CD14-positive monocyte (primary cell): ENCODE measurements around the gene PDE8B. TPM values are rescaled to one million over a fixed set of nuclear protein-coding genes. Genes with fewer than 3 reads are reported as not detected.

Source experiments
- DNase-seq, 3 donors: peaks; one replicate each; pipeline ENCODE4 v3.0.0-alpha.2; 2011 to 2022
- H2AFZ ChIP-seq: 2 replicates; pipeline ENCODE4 v1.6.0; 2012; ENCODE audit warnings: mild to moderate bottlenecking, low read depth, low read length, inconsistent platforms; ENCODE audit not compliant: insufficient read depth, poor library complexity, severe bottlenecking
- H3K27ac ChIP-seq, 2 donors: 1 replicate in 1 of 2; 2 replicates in 1 of 2; pipeline ENCODE4 v1.5.1; 2012 to 2013; ENCODE audit warnings: low read length in 2 of 2, control low read depth in 1 of 2, inconsistent platforms in 1 of 2, low read depth in 1 of 2, mild to moderate bottlenecking in 1 of 2
- H3K27me3 ChIP-seq, 2 donors: one replicate each; pipeline versions ENCODE4 v1.6.0 to v1.6.1; 2011 to 2013; ENCODE audit warnings: low read length in 2 of 2; ENCODE audit not compliant: control insufficient read depth in 2 of 2, insufficient read depth in 2 of 2
- H3K36me3 ChIP-seq, 2 donors: replicated peaks in 1 of 2; 1 replicate in 1 of 2; 2 replicates in 1 of 2; pipeline versions ENCODE4 v1.5.1 to v1.6.1; 2012 to 2013; ENCODE audit warnings: low read length in 2 of 2, control low read depth in 1 of 2, inconsistent platforms in 1 of 2, mild to moderate bottlenecking in 1 of 2; ENCODE audit not compliant: insufficient read depth in 2 of 2, control insufficient read depth in 1 of 2
- H3K4me1 ChIP-seq, 2 donors: 1 replicate in 1 of 2; 2 replicates in 1 of 2; pipeline versions ENCODE4 v1.5.1 to v1.6.1; 2012 to 2013; ENCODE audit warnings: low read length in 2 of 2, control low read depth in 1 of 2, inconsistent platforms in 1 of 2, mild to moderate bottlenecking in 1 of 2, moderate library complexity in 1 of 2; ENCODE audit not compliant: insufficient read depth in 2 of 2, control insufficient read depth in 1 of 2
- H3K4me2 ChIP-seq: replicated peaks from 2 replicates; pipeline ENCODE3; 2012; ENCODE audit warnings: low read length, moderate library complexity, mild to moderate bottlenecking; ENCODE audit not compliant: poor library complexity, severe bottlenecking; ENCODE audit errors: extremely low read depth
- H3K4me3 ChIP-seq, 3 experiments: fragments of 200-600 bp in 1 of 3; sonication (generic) in 1 of 3; replicated peaks in 1 of 3; 1 replicate in 2 of 3; 2 replicates in 1 of 3; pipeline ENCODE4 v1.5.1; 2011 to 2013; ENCODE audit warnings: low read length in 3 of 3, mild to moderate bottlenecking in 3 of 3, control low read depth in 2 of 3, low read depth in 2 of 3, inconsistent platforms in 1 of 3, moderate library complexity in 1 of 3
- H3K79me2 ChIP-seq: 2 replicates; pipeline ENCODE4 v1.6.0; 2012; ENCODE audit warnings: mild to moderate bottlenecking, control low read depth, inconsistent platforms, low read length, moderate library complexity; ENCODE audit not compliant: insufficient read depth
- H3K9ac ChIP-seq: 2 replicates; pipeline ENCODE4 v1.6.0; 2017; ENCODE audit warnings: low read length, mild to moderate bottlenecking; ENCODE audit not compliant: insufficient read depth, poor library complexity, severe bottlenecking
- H3K9me3 ChIP-seq, 2 donors: replicated peaks in 1 of 2; 1 replicate in 1 of 2; 2 replicates in 1 of 2; pipeline versions ENCODE4 v1.5.1 to v1.6.1; 2012 to 2013; ENCODE audit warnings: low read length in 2 of 2, control low read depth in 1 of 2; ENCODE audit not compliant: control insufficient read depth in 1 of 2, insufficient read depth in 1 of 2
- H4K20me1 ChIP-seq: 2 replicates; pipeline ENCODE4 v1.6.0; 2012; ENCODE audit warnings: mild to moderate bottlenecking, low read length, control low read depth, moderate library complexity; ENCODE audit not compliant: insufficient read depth
- H3K27ac Mint-ChIP-seq, 7 donors: one replicate each; pipeline ENCODE4 v1.8.0; 2020; ENCODE audit warnings: mild to moderate bottlenecking in 7 of 7, mixed read lengths in 7 of 7, moderate library complexity in 6 of 7, inconsistent platforms in 2 of 7
- H3K27me3 Mint-ChIP-seq, 3 donors: one replicate each; pipeline ENCODE4 v1.8.0; 2021 to 2022; ENCODE audit warnings: low read depth in 3 of 3, mild to moderate bottlenecking in 3 of 3, mixed read lengths in 3 of 3, moderate library complexity in 3 of 3, inconsistent platforms in 1 of 3
- H3K36me3 Mint-ChIP-seq, 2 donors: one replicate each; pipeline ENCODE4 v1.8.0; 2020; ENCODE audit warnings: mixed read lengths in 2 of 2, inconsistent platforms in 1 of 2, mild to moderate bottlenecking in 1 of 2
- H3K4me1 Mint-ChIP-seq: one replicate; pipeline ENCODE4 v1.8.0; 2020; ENCODE audit warnings: mild to moderate bottlenecking, mixed read lengths
- H3K4me3 Mint-ChIP-seq, 2 donors: one replicate each; pipeline ENCODE4 v1.8.0; 2020; ENCODE audit warnings: mild to moderate bottlenecking in 2 of 2, mixed read lengths in 2 of 2, moderate library complexity in 1 of 2
- H3K9me3 Mint-ChIP-seq, 7 donors: one replicate each; pipeline ENCODE4 v1.8.0; 2020 to 2022; ENCODE audit warnings: mixed read lengths in 7 of 7, mild to moderate bottlenecking in 6 of 7, moderate library complexity in 6 of 7, inconsistent platforms in 2 of 7
- WGBS: methylation state at CpG from one replicate; pipeline ENCODE4 v1.1.5; 2013; ENCODE audit warnings: missing lambda C conversion rate; ENCODE audit not compliant: insufficient coverage; 5-methylcytosine and 5-hydroxymethylcytosine counted together
- intact Hi-C, 2 donors: fragments of 100-400 bp; cut with micrococcal nuclease; formaldehyde crosslinking; loops; one replicate each; pipeline versions ENCODE4 v1.15.0 to v1.15.1; 2023
- polyA plus RNA-seq, 3 donors: library from polyadenylated mRNA; depleted of rRNA in 1 of 3; unstranded in 2 of 3; stranded (reverse) in 1 of 3; fragments of 300-500 nt in 2 of 3; fragments of >200 nt in 1 of 3; fragmentation: Illumina TruSeq in 2 of 3; gene quantifications; 1 replicate in 2 of 3; 2 replicates in 1 of 3; pipeline ENCODE4 v1.2.3, GENCODE V29; 2012 to 2021
- TF ChIP-seq, protein P1 (sequence below): fragments of 200-600 bp; IDR thresholded peaks from one replicate; pipeline ENCODE4 v1.8.0; 2022; ENCODE audit warnings: antibody characterized with exemption, mild to moderate bottlenecking

The PDE8B gene
- polyA plus RNA-seq, 3 donors: 0.11 to 0.61 (median 0.29) TPM

DNA sequence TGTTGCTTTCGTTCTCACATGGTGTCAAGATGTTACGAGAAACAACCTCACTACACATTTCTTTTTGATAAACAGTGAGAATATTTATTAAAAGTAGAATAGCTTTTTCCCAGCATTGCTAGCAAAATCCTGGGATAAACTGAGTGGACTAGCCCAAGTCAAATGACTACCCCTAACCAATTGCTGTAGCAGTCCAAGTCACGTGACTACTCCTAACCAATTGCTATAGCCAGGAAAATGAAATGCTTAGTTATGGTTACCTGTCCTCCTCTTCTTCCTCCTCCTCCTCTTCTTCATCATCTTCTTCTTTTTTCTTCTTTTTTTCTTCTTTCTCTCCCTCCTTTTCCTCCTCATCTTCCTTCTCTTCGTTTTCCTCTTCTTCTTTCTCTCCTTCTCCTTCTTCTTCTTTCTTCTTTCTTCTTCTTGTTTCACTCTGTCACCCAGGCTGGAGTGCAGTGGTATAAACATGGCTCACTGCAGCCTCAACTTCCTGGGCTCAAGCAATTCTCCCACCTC lies 85.4 kb downstream of the PDE8B start:
- no peak overlapping the region for H3K27ac ChIP-seq
- no peak overlapping the region for H3K4me3 ChIP-seq
- no peaks in the 10 kb centered on the region for H3K79me2 ChIP-seq
- peaks cover 3 to 6% of the 10 kb centered on the region in 2 donors for H3K4me1 ChIP-seq
- DNase-seq: no peak
- no peaks in the 10 kb centered on the region for H3K36me3 ChIP-seq
- WGBS: 71% methylated on average over 2 of the region's 4 CpGs
- no peaks in the 10 kb centered on the region for H4K20me1 ChIP-seq
- no peak overlapping the region for H2AFZ ChIP-seq
- no peaks in the 10 kb centered on the region for H3K9me3 ChIP-seq
- Mint-ChIP-seq H3K27me3 (peaks cover 0 to 3% (median 0%) of the 10 kb centered on the region in 3 donors), H3K4me3 (no peak overlapping the region), H3K27ac (peak overlapping the region in 1 of 7 donors; percentile 40), H3K36me3 (no peaks in the 10 kb centered on the region), H3K9me3 (peaks cover 0 to 2% (median 1%) of the 10 kb centered on the region in 7 donors), H3K4me1 (peaks cover 23% of the 10 kb centered on the region)
- H3K9ac ChIP-seq: no peak overlapping the region
- TF ChIP-seq, protein P1, sequence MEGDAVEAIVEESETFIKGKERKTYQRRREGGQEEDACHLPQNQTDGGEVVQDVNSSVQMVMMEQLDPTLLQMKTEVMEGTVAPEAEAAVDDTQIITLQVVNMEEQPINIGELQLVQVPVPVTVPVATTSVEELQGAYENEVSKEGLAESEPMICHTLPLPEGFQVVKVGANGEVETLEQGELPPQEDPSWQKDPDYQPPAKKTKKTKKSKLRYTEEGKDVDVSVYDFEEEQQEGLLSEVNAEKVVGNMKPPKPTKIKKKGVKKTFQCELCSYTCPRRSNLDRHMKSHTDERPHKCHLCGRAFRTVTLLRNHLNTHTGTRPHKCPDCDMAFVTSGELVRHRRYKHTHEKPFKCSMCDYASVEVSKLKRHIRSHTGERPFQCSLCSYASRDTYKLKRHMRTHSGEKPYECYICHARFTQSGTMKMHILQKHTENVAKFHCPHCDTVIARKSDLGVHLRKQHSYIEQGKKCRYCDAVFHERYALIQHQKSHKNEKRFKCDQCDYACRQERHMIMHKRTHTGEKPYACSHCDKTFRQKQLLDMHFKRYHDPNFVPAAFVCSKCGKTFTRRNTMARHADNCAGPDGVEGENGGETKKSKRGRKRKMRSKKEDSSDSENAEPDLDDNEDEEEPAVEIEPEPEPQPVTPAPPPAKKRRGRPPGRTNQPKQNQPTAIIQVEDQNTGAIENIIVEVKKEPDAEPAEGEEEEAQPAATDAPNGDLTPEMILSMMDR: no peak
- intact Hi-C loops: no loop called here
- H3K4me2 ChIP-seq: no peak overlapping the region
- no peaks in the 10 kb centered on the region for H3K27me3 ChIP-seq

DNA sequence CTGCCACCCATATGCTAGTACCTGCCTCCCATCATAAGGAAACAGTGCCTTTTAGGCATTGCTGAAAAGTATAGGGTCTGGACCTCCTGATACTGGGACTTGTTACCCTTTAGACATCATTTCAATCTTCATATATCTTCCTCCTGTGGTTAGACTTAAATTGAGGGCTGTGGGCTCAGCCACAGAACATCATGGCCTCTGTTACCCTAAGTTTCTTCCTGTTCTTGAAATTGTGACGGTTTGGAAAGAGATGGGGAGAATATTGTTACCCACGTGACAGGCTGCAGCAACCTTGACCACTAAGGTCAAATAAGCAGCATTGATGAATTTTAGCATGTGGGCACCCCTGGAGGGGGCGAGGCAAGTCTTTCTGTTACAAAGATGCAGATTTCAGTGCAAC lies 87.7 kb downstream of the PDE8B start:
- Histone ChIP-seq H3K9ac (no peak overlapping the region), H3K27me3 (no peaks in the 10 kb centered on the region), H3K4me1 (peaks cover 3 to 6% of the 10 kb centered on the region in 2 donors), H3K27ac (no peak overlapping the region), H3K4me3 (no peak overlapping the region), H2AFZ (no peak overlapping the region), H3K79me2 (no peaks in the 10 kb centered on the region), H3K9me3 (no peaks in the 10 kb centered on the region), H4K20me1 (no peaks in the 10 kb centered on the region), H3K4me2 (no peak overlapping the region), H3K36me3 (no peaks in the 10 kb centered on the region)
- Mint-ChIP-seq H3K9me3 (peaks cover 0 to 2% (median 1%) of the 10 kb centered on the region in 7 donors), H3K36me3 (no peaks in the 10 kb centered on the region), H3K27ac (no peak overlapping the region), H3K4me1 (peaks cover 30% of the 10 kb centered on the region), H3K27me3 (peaks cover 0 to 3% (median 0%) of the 10 kb centered on the region in 3 donors), H3K4me3 (no peak overlapping the region)
- intact Hi-C loops: no loop called here
- TF ChIP-seq, protein P1: no peak
- WGBS: 60% methylated on average over 1 of the region's 3 CpGs
- DNase-seq: no peak
